HG03064 (cell line): ENCODE results near the gene MED26.
"Not testable (repeated sequence)": the region's sequence is repeated elsewhere in the genome, so short reads cannot be mapped to it uniquely, and the experiment has no call there.

Experiments used
- ATAC-seq: cut with Tn5 transposase; IDR thresholded peaks from one replicate; pipeline ENCODE4 v1.9.1; 2021; ENCODE audit warnings: low read depth; ENCODE audit not compliant: unreplicated experiment

MED26 gene

GRCh38 chr19:16544473-16545231 is 83.4 kb downstream of the MED26 start:
- ATAC-seq: no peak

GRCh38 chr19:16543734-16544133 is 84.3 kb downstream of the MED26 start:
- ATAC-seq: not testable (repeated sequence)

GRCh38 chr19:16542910-16543472 is 85.0 kb downstream of the MED26 start:
- ATAC-seq: no peak

GRCh38 chr19:16542045-16542909 is 85.7 kb downstream of the MED26 start, which contains the start of gene CHERP:
CHERP (minus strand) TSS chr19:16542437; CDS start chr19:16542378, 59 bp downstream.
- ATAC-seq: peak; percentile 67

- no peak for ATAC-seq
Measured at GRCh38 chr19:16541526-16542044, 86.4 kb downstream of the MED26 start.

GRCh38 chr19:16540948-16541347 is 87.1 kb downstream of the MED26 start:
- no peak for ATAC-seq

GRCh38 chr19:16537111-16537510 is 90.9 kb downstream of the MED26 start:
- ATAC-seq: no peak

GRCh38 chr19:16536130-16536529 is 91.9 kb downstream of the MED26 start:
- ATAC-seq: no peak

- ATAC-seq: no peak
Measured at GRCh38 chr19:16535381-16535780, 92.6 kb downstream of the MED26 start.

GRCh38 chr19:16532440-16533234 is 95.4 kb downstream of the MED26 start:
- no peak for ATAC-seq

GRCh38 chr19:16531380-16531669 is 96.7 kb downstream of the MED26 start:
- ATAC-seq: no peak

- no peak for ATAC-seq
Measured at GRCh38 chr19:16530540-16531379, 97.2 kb downstream of the MED26 start.

GRCh38 chr19:16529466-16530144 is 98.4 kb downstream of the MED26 start:
- no peak for ATAC-seq

GRCh38 chr19:16527971-16528521 is 100.0 kb downstream of the MED26 start:
- no peak for ATAC-seq

- ATAC-seq: no peak
Measured at GRCh38 chr19:16527334-16527935, 100.6 kb downstream of the MED26 start.

GRCh38 chr19:16525751-16526481 is 102.1 kb downstream of the MED26 start:
- ATAC-seq: no peak

- ATAC-seq: no peak
Measured at GRCh38 chr19:16524991-16525734, 102.8 kb downstream of the MED26 start.
